ENCODE data around the gene PUM1. TPM values are rescaled to one million over a fixed set of nuclear protein-coding genes. Genes with fewer than 3 reads are reported as not detected.

PUM1 gene
- total and polyA plus RNA-seq, 2 donors (not counting 3 experiments of a cell fraction or from before 2014, with no cell fraction given), result 94.7 to 124 TPM

GRCh38 chr1:30914931-30915330 is 150.6 kb downstream of the PUM1 start:
- Histone ChIP-seq H3K27me3 (ENCODE audit: control insufficient read depth in 2 of 2, insufficient read depth in 2 of 2, low read length in 2 of 2) (no peaks in the 10 kb centered on the region), H3K4me1 (ENCODE audit: control insufficient read depth, extremely low read depth, insufficient read depth, low read length) (no peaks in the 10 kb centered on the region), H3K9ac (replicated peaks; ENCODE audit: extremely low read depth, insufficient read depth, low read length) (no peak overlapping the region), H3K4me2 (ENCODE audit: insufficient read depth, low read length) (no peak overlapping the region), H3K36me3 (ENCODE audit: control insufficient read depth in 2 of 2, extremely low read depth in 1 of 2, insufficient read depth in 2 of 2, low read length in 2 of 2) (no peaks in the 10 kb centered on the region), H3K79me2 (ENCODE audit: control insufficient read depth, insufficient read depth, low read length) (no peaks in the 10 kb centered on the region), H3K9me3 (replicated peaks; ENCODE audit: control insufficient read depth, insufficient read depth, low read length) (no peaks in the 10 kb centered on the region), H3K9me1 (replicated peaks; ENCODE audit: control insufficient read depth, extremely low read depth, insufficient read depth, low read length) (no peaks in the 10 kb centered on the region), H3K4me3 (replicated peaks in 1 of 3; ENCODE audit: insufficient read depth in 1 of 3, low read depth in 1 of 3, low read length in 3 of 3) (no peak overlapping the region), H4K20me1 (replicated peaks; ENCODE audit: control insufficient read depth, extremely low read depth, insufficient read depth, low read length) (no peaks in the 10 kb centered on the region), H3K27ac (ENCODE audit: insufficient read depth, low read depth, low read length) (no peak overlapping the region), H2AFZ (ENCODE audit: low read depth, low read length) (no peak overlapping the region)
- no peak for TF ChIP-seq POLR2AphosphoS5 (IDR thresholded peaks at IDR 0.05; ENCODE audit: insufficient read depth, low read depth, low read length)
- TF ChIP-seq EZH2 (IDR thresholded peaks at IDR 0.05; ENCODE audit: borderline replicate concordance, low read depth, low read length, severe bottlenecking), result no peak
- TF ChIP-seq POLR2A (IDR thresholded peaks at IDR 0.05; ENCODE audit: low read depth, low read length), result no peak
- no peak for TF ChIP-seq MAX (IDR thresholded peaks at IDR 0.05; ENCODE audit: insufficient read depth, insufficient read length)
- TF ChIP-seq CTCF (IDR thresholded peaks at IDR 0.05; ENCODE audit: extremely low read depth in 1 of 2, insufficient read depth in 1 of 2, low read depth in 1 of 2, low read length in 2 of 2), result no peak
- no peak for TF ChIP-seq GATA2 (IDR thresholded peaks at IDR 0.05; ENCODE audit: insufficient read depth, insufficient read length, low read depth, low read length)
- TF ChIP-seq FOS (IDR thresholded peaks at IDR 0.05; ENCODE audit: borderline replicate concordance, insufficient read depth, low read length), result no peak
- no peak for TF ChIP-seq JUN (IDR thresholded peaks at IDR 0.05; ENCODE audit: borderline replicate concordance, insufficient read depth, insufficient read length, low read depth)
- FAIRE-seq (no peak), DNase-seq (ENCODE audit: low read depth, low spot score) (no peak)
- intact Hi-C loops (cut with micrococcal nuclease), result no loop called here
- BruUV-seq (replicated peaks), result no TSS peak
- ChIA-PET CTCF (interaction anchor here (1.4 to 8.1 kb wide), 6 partner anchors 11 to 196 kb away, joined by 3 to 528 read pairs (median 12); no protein-coding TSS in a partner anchor), POLR2A (no interaction called here)
- dilution Hi-C loops (cut with MboI; ENCODE audit: extremely low pct_ligation_motif_present, low sequenced_read_pairs), result loop anchor here (25.0 kb wide), 1 partner anchor 103 kb away; no protein-coding TSS in a partner anchor
